Middle frontal gyrus (tissue), 1 donor: ENCODE results near the gene KRTAP4-6.
"Not testable (repeated sequence)": the region's sequence is repeated elsewhere in the genome, so short reads cannot be mapped to it uniquely, and the experiment has no call there.

Experiments used
- DNase-seq: peaks from one replicate; pipeline ENCODE4 v3.0.0-alpha.2; 2015; ENCODE audit warnings: low spot score; ENCODE audit errors: extremely low spot score

KRTAP4-6 gene

GRCh38 chr17:41147531-41148204 lies 7.3 kb upstream of the KRTAP4-6 start:
- no peak for DNase-seq

GRCh38 chr17:41145261-41145660 lies 4.9 kb upstream of the KRTAP4-6 start:
- DNase-seq: no peak

GRCh38 chr17:41144846-41145245 lies 4.5 kb upstream of the KRTAP4-6 start:
- DNase-seq: no peak

GRCh38 chr17:41141361-41141760 lies 1.0 kb upstream of the KRTAP4-6 start:
- DNase-seq: no peak

GRCh38 chr17:41139865-41140264 lies 479 bp downstream of the KRTAP4-6 start:
- not testable (repeated sequence) for DNase-seq

GRCh38 chr17:41133880-41134735 lies 6.2 kb downstream of the KRTAP4-6 start:
- no peak for DNase-seq

GRCh38 chr17:41131979-41132378 lies 8.4 kb downstream of the KRTAP4-6 start:
- DNase-seq: no peak

GRCh38 chr17:41127371-41127770 lies 13.0 kb downstream of the KRTAP4-6 start:
- no peak for DNase-seq

- no peak for DNase-seq
These were observed 13.9 kb downstream of the KRTAP4-6 start for GRCh38 chr17:41126412-41126811.

GRCh38 chr17:41125064-41125463 lies 15.3 kb downstream of the KRTAP4-6 start:
- no peak for DNase-seq

GRCh38 chr17:41123991-41124371 lies 16.4 kb downstream of the KRTAP4-6 start, which contains the start of gene KRTAP4-12:
KRTAP4-12 (minus strand) TSS chr17:41124182; CDS start chr17:41124122, 60 bp downstream.
- not testable (repeated sequence) for DNase-seq

GRCh38 chr17:41123292-41123990 lies 16.9 kb downstream of the KRTAP4-6 start:
- DNase-seq: not testable (repeated sequence)

- DNase-seq: no peak
These were observed 18.6 kb downstream of the KRTAP4-6 start for GRCh38 chr17:41121742-41122141.

- DNase-seq: not testable (repeated sequence)
These were observed 20.4 kb downstream of the KRTAP4-6 start for GRCh38 chr17:41119696-41120690.

- DNase-seq: no peak
These were observed 21.6 kb downstream of the KRTAP4-6 start for GRCh38 chr17:41118721-41119120.

GRCh38 chr17:41117846-41118386 lies 22.4 kb downstream of the KRTAP4-6 start, which contains the start of gene KRTAP4-11:
KRTAP4-11 (minus strand) TSS chr17:41118373; CDS start chr17:41118315, 58 bp downstream.
- not testable (repeated sequence) for DNase-seq

GRCh38 chr17:41116297-41116696 lies 24.0 kb downstream of the KRTAP4-6 start:
- DNase-seq: no peak

- no peak for DNase-seq
These were observed 29.0 kb downstream of the KRTAP4-6 start for GRCh38 chr17:41111151-41111885.

GRCh38 chr17:41108728-41109386 lies 31.5 kb downstream of the KRTAP4-6 start:
- DNase-seq: not testable (repeated sequence)
